Measurements from ENCODE around the gene SEPTIN10. TPM values are rescaled to one million over a fixed set of nuclear protein-coding genes. Genes with fewer than 3 reads are reported as not detected.

The SEPTIN10 gene
- total RNA-seq, 4 donors from 2014 or later, result 81.7 to 134 (median 114) TPM

DNA sequence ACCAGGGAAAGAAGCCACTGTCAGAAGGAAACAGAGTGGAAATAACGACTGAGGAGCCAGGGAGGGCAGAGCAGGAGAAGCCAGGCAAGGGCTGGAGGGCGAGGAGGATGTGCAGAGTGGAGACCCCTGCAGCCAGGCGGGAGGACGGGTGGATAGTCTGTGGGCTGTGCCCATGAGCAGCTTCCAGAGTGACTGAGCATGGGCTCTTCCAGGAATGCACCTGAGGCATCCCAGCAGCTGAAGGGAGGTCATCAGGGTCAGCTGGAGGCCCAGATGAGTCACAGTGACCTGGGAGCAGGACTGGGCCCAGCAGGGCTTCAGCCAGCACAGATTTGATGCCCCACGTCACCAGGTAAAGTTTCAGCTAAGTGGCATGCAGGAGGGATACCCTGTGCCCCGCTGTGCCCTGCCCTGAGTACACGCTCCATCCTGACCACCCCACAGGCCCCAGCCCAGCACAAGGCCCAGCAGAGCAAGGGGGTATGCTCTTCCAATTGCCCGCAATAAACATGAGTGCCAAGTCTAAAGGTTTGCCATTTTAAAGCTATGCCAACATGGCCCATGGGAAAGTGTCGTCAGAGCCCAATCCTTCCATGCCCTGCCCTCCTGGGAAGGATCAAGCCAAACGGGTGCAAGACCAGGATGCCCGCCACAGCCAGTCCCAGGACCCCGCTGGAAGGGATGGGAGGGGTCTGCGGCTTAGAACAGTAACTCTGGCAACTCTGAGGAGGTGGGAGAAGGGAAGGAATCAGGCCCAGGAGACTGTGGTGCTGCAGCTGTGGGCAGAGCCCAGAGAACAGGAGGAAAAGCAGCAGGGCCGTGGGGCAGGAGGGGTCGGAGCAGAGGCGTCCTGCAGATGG, 85.7 kb downstream of the SEPTIN10 start:
- 88 to 89% methylated on average over 16 of the region's 16 CpGs for WGBS, 2 donors
- DNase-seq (ENCODE audit: low spot score in 2 of 2), result peak in 1 of 2 donors; percentile 66
- intact Hi-C loops (cut with DNase I; ENCODE audit: low total_unique reads), result no loop called here
- H3K4me3 ChIP-seq (ENCODE audit: low read depth, poor library complexity, severe bottlenecking), result no peak overlapping the region
- no peak for TF ChIP-seq POLR2A (IDR thresholded peaks at IDR 0.05)
- TF ChIP-seq, protein P1, sequence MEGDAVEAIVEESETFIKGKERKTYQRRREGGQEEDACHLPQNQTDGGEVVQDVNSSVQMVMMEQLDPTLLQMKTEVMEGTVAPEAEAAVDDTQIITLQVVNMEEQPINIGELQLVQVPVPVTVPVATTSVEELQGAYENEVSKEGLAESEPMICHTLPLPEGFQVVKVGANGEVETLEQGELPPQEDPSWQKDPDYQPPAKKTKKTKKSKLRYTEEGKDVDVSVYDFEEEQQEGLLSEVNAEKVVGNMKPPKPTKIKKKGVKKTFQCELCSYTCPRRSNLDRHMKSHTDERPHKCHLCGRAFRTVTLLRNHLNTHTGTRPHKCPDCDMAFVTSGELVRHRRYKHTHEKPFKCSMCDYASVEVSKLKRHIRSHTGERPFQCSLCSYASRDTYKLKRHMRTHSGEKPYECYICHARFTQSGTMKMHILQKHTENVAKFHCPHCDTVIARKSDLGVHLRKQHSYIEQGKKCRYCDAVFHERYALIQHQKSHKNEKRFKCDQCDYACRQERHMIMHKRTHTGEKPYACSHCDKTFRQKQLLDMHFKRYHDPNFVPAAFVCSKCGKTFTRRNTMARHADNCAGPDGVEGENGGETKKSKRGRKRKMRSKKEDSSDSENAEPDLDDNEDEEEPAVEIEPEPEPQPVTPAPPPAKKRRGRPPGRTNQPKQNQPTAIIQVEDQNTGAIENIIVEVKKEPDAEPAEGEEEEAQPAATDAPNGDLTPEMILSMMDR (IDR thresholded peaks at IDR 0.05), result no peak

DNA sequence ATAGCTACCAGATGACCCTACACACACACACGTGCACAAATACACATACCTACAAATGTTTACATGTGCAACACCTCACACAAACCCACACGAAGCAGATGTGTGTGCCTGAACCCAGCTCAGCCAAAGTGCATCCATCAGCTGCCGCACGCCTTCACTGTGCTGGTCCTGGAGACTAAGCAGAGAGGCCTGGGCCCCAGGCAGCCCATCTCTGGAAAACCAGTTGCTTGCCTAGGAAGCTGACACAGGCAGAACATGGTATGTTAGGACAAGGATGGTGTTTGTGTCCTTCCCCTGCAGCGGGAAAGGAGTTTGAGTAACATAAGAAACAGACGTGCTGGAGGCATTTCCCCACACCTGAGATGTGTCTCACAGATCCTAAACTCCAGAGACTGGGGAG, 86.7 kb downstream of the SEPTIN10 start:
- DNase-seq (ENCODE audit: low spot score in 2 of 2), result peak in 1 of 2 donors; percentile 64
- H3K4me3 ChIP-seq (ENCODE audit: low read depth, poor library complexity, severe bottlenecking), result no peak overlapping the region
- 92 to 95% methylated on average over 6 of the region's 6 CpGs for WGBS, 2 donors
- intact Hi-C loops (cut with DNase I; ENCODE audit: low total_unique reads), result no loop called here
- TF ChIP-seq POLR2A (IDR thresholded peaks at IDR 0.05), result no peak
- TF ChIP-seq, protein P1 (IDR thresholded peaks at IDR 0.05), result no peak

DNA sequence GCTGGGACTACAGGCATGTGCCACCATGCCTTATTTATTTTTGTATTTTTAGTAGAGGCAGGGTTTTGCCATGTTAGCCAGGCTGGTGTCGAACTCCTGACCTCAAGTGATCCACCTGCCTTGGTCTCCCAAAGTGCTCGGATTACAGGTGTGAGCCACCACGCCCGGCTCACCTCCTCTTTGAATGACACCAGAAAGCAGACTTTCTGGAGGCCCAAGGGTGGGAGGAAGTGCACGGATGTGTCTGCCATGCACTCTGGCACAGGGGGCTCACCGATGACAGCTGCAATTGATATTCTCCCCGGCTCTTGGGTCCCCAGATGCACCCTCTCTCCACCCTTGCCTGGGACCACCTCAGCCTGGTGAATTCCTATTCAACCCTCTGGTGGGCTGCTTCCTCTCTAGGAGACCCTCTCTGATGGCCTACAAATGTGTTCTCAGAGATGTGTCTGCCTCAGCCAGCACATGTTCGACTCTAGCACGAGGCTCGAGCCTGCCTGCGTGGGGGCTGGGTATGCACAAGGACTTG, 87.3 kb downstream of the SEPTIN10 start:
- no peak for TF ChIP-seq POLR2A (IDR thresholded peaks at IDR 0.05)
- no peak overlapping the region for H3K4me3 ChIP-seq (ENCODE audit: low read depth, poor library complexity, severe bottlenecking)
- intact Hi-C loops (cut with DNase I; ENCODE audit: low total_unique reads), result no loop called here
- WGBS, 2 donors, result 87 to 88% methylated on average over 11 of the region's 11 CpGs
- DNase-seq (ENCODE audit: low spot score in 2 of 2), result peak in 1 of 2 donors; percentile 36

DNA sequence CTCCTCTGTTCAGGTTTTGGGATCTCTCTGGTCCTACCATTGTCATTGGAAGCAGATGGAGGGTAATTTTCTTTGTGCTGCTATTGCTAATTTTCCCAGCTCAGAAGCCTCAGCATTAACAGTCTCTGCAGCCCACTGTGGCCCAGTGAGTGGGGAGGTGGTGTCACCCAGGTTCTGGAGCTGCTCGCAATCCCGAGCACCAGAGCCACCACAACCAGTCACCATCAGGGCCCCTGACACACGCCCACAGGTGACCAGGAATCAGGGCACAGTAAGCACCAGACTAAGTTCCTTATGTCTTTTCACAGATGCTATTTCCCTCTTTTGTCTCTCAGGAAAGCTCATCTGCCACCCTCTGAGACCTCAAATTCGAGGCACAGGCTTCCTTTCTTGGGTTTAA, 87.9 kb downstream of the SEPTIN10 start:
- H3K4me3 ChIP-seq (ENCODE audit: low read depth, poor library complexity, severe bottlenecking), result no peak overlapping the region
- intact Hi-C loops (cut with DNase I; ENCODE audit: low total_unique reads), result no loop called here
- DNase-seq (ENCODE audit: low spot score in 2 of 2), result peak in 1 of 2 donors; percentile 72
- WGBS, 2 donors, result 66 to 72% methylated on average over 4 of the region's 4 CpGs
- TF ChIP-seq, protein P1 (IDR thresholded peaks at IDR 0.05), result no peak
- TF ChIP-seq POLR2A (IDR thresholded peaks at IDR 0.05), result no peak

DNA sequence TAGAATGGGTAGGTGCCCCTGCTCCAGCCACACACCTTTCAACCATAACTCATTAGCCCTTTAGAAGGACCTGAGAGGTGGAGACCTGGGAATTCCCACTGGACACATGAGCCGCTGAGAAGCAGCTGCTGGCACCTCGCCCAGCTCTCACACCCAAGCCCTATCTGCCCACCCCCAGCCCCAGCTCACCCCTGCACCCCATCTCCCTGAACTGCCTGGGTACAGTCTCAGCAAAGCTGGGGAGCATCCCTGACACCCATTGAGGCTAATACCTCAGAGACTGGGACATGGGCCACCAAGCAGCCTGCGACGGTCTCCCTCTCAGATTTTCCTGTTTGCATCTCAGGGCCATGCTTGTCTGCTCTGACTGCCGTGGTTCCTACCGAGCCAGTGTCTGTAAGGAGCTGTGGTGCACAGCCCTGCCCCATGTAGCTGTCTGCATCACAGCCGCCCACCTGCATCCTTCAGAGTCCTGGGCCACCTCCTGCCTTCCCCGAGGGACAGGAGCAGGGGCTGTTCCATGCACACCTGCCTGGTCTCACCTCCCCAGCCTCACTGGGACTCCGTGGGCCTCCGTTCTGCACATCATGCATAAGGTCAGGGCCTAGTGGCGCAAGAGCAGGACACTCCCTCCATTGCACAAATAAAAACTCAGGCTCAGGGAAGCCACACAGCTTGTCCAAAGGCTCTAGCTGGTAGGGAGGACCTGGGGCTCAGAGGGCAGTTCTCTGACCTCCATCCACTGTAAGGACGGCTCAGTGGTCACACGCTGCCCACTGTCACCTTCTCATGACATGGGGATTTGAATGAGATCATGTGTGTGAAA, 90.0 kb downstream of the SEPTIN10 start:
- TF ChIP-seq POLR2A (IDR thresholded peaks at IDR 0.05), result no peak
- TF ChIP-seq, protein P1 (IDR thresholded peaks at IDR 0.05), result no peak
- no peak overlapping the region for H3K4me3 ChIP-seq (ENCODE audit: low read depth, poor library complexity, severe bottlenecking)
- intact Hi-C loops (cut with DNase I; ENCODE audit: low total_unique reads), result no loop called here
- 87 to 88% methylated on average over 13 of the region's 13 CpGs for WGBS, 2 donors
- no peak for DNase-seq (ENCODE audit: low spot score in 2 of 2)

DNA sequence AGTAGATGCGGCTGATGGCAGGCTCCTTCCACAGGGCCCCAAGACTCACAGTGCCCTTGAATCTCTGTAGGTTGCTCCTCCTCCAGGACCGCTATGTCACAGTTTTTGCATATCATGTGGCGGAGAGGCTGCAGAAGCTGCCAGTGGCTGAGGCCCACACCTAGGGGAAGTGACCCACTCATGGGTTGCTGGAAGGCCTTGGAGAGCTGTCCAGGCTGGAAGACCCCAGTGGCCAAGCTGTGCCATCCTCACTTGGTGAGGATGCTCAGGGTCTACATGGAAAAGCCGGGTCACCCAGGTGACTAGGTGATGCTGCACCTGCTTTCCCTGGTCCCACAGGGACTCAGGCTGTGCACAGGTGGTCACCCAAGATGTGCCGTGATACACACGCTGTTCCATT, 90.6 kb downstream of the SEPTIN10 start:
- WGBS, 2 donors, result 81% methylated on average over 6 of the region's 6 CpGs

More for the DNA sequence above, 90.6 kb downstream of the SEPTIN10 start:
- intact Hi-C loops (cut with DNase I; ENCODE audit: low total_unique reads), result no loop called here
- no peak for TF ChIP-seq POLR2A (IDR thresholded peaks at IDR 0.05)
- TF ChIP-seq, protein P1 (IDR thresholded peaks at IDR 0.05), result no peak
- no peak overlapping the region for H3K4me3 ChIP-seq (ENCODE audit: low read depth, poor library complexity, severe bottlenecking)
- no peak for DNase-seq (ENCODE audit: low spot score in 2 of 2)
